ENCODE measurements around the gene DGKH.
"Not testable (repeated sequence)": the region's sequence is repeated elsewhere in the genome, so short reads cannot be mapped to it uniquely, and the experiment has no call there.

Gene DGKH

GRCh38 chr13:42173789-42174343, 125.4 kb downstream of the DGKH start:
- no peak for DNase-seq

GRCh38 chr13:42174344-42175162, 126.1 kb downstream of the DGKH start:
- DNase-seq: no peak

- DNase-seq: no peak
These were observed 127.8 kb downstream of the DGKH start for GRCh38 chr13:42176294-42176693.

GRCh38 chr13:42177189-42177588, 128.7 kb downstream of the DGKH start:
- DNase-seq: no peak

GRCh38 chr13:42181381-42181953, 133.0 kb downstream of the DGKH start:
- no peak for DNase-seq

- no peak for DNase-seq
These were observed 140.6 kb downstream of the DGKH start for GRCh38 chr13:42189061-42189460.

GRCh38 chr13:42190529-42190928, 142.1 kb downstream of the DGKH start:
- DNase-seq: no peak

GRCh38 chr13:42211704-42212464, 163.4 kb downstream of the DGKH start:
- no peak for DNase-seq

GRCh38 chr13:42214446-42214845, 166.0 kb downstream of the DGKH start:
- no peak for DNase-seq

GRCh38 chr13:42215578-42216421, 167.4 kb downstream of the DGKH start:
- DNase-seq: no peak

- DNase-seq: no peak
These were observed 167.9 kb downstream of the DGKH start for GRCh38 chr13:42216422-42216735.

GRCh38 chr13:42218576-42218975, 170.1 kb downstream of the DGKH start:
- DNase-seq: no peak

- no peak for DNase-seq
These were observed 170.6 kb downstream of the DGKH start for GRCh38 chr13:42219051-42219450.

- DNase-seq: no peak
These were observed 171.4 kb downstream of the DGKH start for GRCh38 chr13:42219876-42220275.

GRCh38 chr13:42221121-42221765, 172.8 kb downstream of the DGKH start:
- no peak for DNase-seq

GRCh38 chr13:42223681-42224080, 175.2 kb downstream of the DGKH start:
- DNase-seq: no peak

GRCh38 chr13:42225051-42225450, 176.6 kb downstream of the DGKH start:
- DNase-seq: no peak

- DNase-seq: not testable (repeated sequence)
These were observed 178.3 kb downstream of the DGKH start for GRCh38 chr13:42226759-42227158.

- no peak for DNase-seq
These were observed 180.1 kb downstream of the DGKH start for GRCh38 chr13:42228527-42228926.

GRCh38 chr13:42229287-42229686, 180.8 kb downstream of the DGKH start:
- DNase-seq: no peak

- DNase-seq: no peak
These were observed 184.2 kb downstream of the DGKH start for GRCh38 chr13:42232671-42233070.

GRCh38 chr13:42233726-42234125, 185.3 kb downstream of the DGKH start:
- DNase-seq: no peak
